K562 (cell line): Measurements from ENCODE around the gene RPP21. TPM values are rescaled to one million over a fixed set of nuclear protein-coding genes. Genes with fewer than 3 reads are reported as not detected.
A peak's percentile ranks its signal among the peaks of the same experiment; 100 is the strongest.

Experiments used
- CHD1 ChIP-seq: fragments of 200-600 bp; sonication (generic); IDR thresholded peaks from one replicate; pipeline ENCODE4 v1.6.1; 2012; ENCODE audit warnings: mild to moderate bottlenecking, moderate library complexity, low read length, inconsistent platforms
- DLX4 ChIP-seq: fragments of 250-450 bp; sonication (Bioruptor Pico); IDR thresholded peaks from 2 replicates; pipeline ENCODE4 v1.6.1; 2021; ENCODE audit warnings: mild to moderate bottlenecking
- E2F5 ChIP-seq: sonication (generic); formaldehyde crosslinking; IDR thresholded peaks from 2 replicates; pipeline ENCODE4 v1.8.0; 2022; ENCODE audit warnings: mild to moderate bottlenecking, missing genetic modification reagents
- HSF4 ChIP-seq: fragments of 250-450 bp; sonication (Bioruptor Pico); IDR thresholded peaks from 2 replicates; pipeline ENCODE4 v2.1.2; 2022; ENCODE audit warnings: mild to moderate bottlenecking, moderate library complexity, borderline replicate concordance
- LARP7 ChIP-seq: fragments of 450-650 bp; IDR thresholded peaks from 2 replicates; pipeline ENCODE4 v1.6.1; 2016
- MAFF ChIP-seq: IDR thresholded peaks from 2 replicates; pipeline ENCODE4 v1.6.1; 2012; ENCODE audit warnings: low read length, improper control_type of control experiment
- MBD2 ChIP-seq: sonication (generic); IDR thresholded peaks from 2 replicates; pipeline ENCODE4 v1.6.1; 2016; ENCODE audit warnings: low read depth, borderline replicate concordance
- MCM5 ChIP-seq: fragments of 450-650 bp; IDR thresholded peaks from 2 replicates; pipeline ENCODE4 v1.6.1; 2016; ENCODE audit warnings: low read depth
- MYC ChIP-seq, 2 experiments: fragments of 250-450 bp in 1 of 2; sonication (Bioruptor Pico) in 1 of 2; IDR thresholded peaks; 2 replicates each; pipeline versions ENCODE4 v1.5.1 to v1.6.1; 2012 to 2021; ENCODE audit warnings: low read depth in 2 of 2, borderline replicate concordance in 1 of 2, improper control_type of control experiment in 1 of 2, low read length in 1 of 2, mild to moderate bottlenecking in 1 of 2, moderate library complexity in 1 of 2
- NR2F6 ChIP-seq: fragments of 450-650 bp; formaldehyde crosslinking; IDR thresholded peaks from 2 replicates; pipeline ENCODE4 v1.4.0; 2020; ENCODE audit warnings: mild to moderate bottlenecking
- PML ChIP-seq: IDR thresholded peaks from 2 replicates; pipeline ENCODE4 v1.6.1; 2012; ENCODE audit warnings: low read length, inconsistent platforms
- SAFB ChIP-seq: fragments of 200-400 bp; formaldehyde crosslinking; IDR thresholded peaks from 2 replicates; pipeline ENCODE4 v1.6.1; 2017; ENCODE audit warnings: low read depth, low read length, borderline replicate concordance
- SIN3B ChIP-seq: fragments of 450-650 bp; IDR thresholded peaks from 2 replicates; pipeline ENCODE4 v1.6.1; 2017; ENCODE audit warnings: low read depth, mild to moderate bottlenecking, moderate library complexity
- SRF ChIP-seq, 2 experiments: fragments of 250-450, 450-650 bp in 1 of 2; sonication (Bioruptor Pico) in 1 of 2; sonication (generic) in 1 of 2; formaldehyde crosslinking; IDR thresholded peaks; 2 replicates each; pipeline versions ENCODE4 v1.5.0 to v1.5.1; 2020 to 2022; ENCODE audit warnings: mild to moderate bottlenecking in 1 of 2, missing genetic modification reagents in 1 of 2
- ZBTB11 ChIP-seq, 3 experiments: fragments of 200-800 bp in 1 of 3; fragments of 250-450 bp in 1 of 3; fragments of 450-650 bp in 1 of 3; sonication (Bioruptor Pico) in 1 of 3; sonication (Bioruptor generic) in 1 of 3; formaldehyde crosslinking in 1 of 3; IDR thresholded peaks; 2 replicates each; pipeline versions ENCODE4 v1.6.1 to v1.8.0; 2016 to 2022; ENCODE audit warnings: mild to moderate bottlenecking in 2 of 3, missing genetic modification characterization in 2 of 3, missing compliant biosample characterization in 1 of 3, moderate library complexity in 1 of 3
- ZNF395 ChIP-seq: fragments of 200-800 bp; sonication (Bioruptor generic); IDR thresholded peaks from 2 replicates; pipeline ENCODE4 v1.6.1; 2017; ENCODE audit warnings: missing genetic modification characterization, missing compliant biosample characterization
- ZNF449 ChIP-seq: fragments of 250-450 bp; sonication (Bioruptor Pico); IDR thresholded peaks from 2 replicates; pipeline ENCODE4 v1.8.0; 2022; ENCODE audit warnings: moderate library complexity, mild to moderate bottlenecking, inconsistent platforms
- ZNF766 ChIP-seq: fragments of 200-800 bp; sonication (Bioruptor generic); conservative IDR thresholded peaks from 2 replicates; pipeline ENCODE4 v1.6.1; 2016; ENCODE audit warnings: missing genetic modification characterization, missing compliant biosample characterization
- polyA plus RNA-seq, 8 experiments: library from polyadenylated mRNA; depleted of rRNA in 4 of 8; stranded (reverse) in 5 of 8; unstranded in 3 of 8; fragments of >200 nt; fragmentation: Nextera tagmentation in 2 of 8; fragmentation: Illumina TruSeq in 1 of 8; extraction: Ambion mirVana in 2 of 8; extraction: Trizol in 1 of 8; gene quantifications; 2 replicates each; pipeline versions ENCODE4 v1.2.1 to v1.2.3, GENCODE V29; 2011 to 2014; ENCODE audit warnings: inconsistent platforms in 1 of 8, missing spikeins in 1 of 8
- total RNA-seq, 7 experiments: library from RNA; depleted of rRNA in 6 of 7; stranded (reverse); fragments of >200 nt in 6 of 7; fragmentation: Illumina TruSeq in 2 of 7; extraction: Trizol in 2 of 7; gene quantifications; 2 replicates each; pipeline versions ENCODE4 v1.2.1 to v1.2.3, GENCODE V29; 2011 to 2021; ENCODE audit warnings: low replicate concordance in 1 of 7

RPP21 gene
- total and polyA plus RNA-seq, 9 of the 15 experiments (the other 6 are each of a cell fraction or from before 2014, with no cell fraction given): 62.1 to 362 (median 166) TPM

- TF ChIP-seq CHD1: no peak
- peak in 1 of 3 experiments; percentile 69; a peak in 1 of 6 replicates for TF ChIP-seq ZBTB11 (CRISPR knock-in tag; IDR thresholded peaks at IDR 0.05)
- peak; percentile 84 for TF ChIP-seq ZNF395 (CRISPR knock-in tag)
- TF ChIP-seq SRF (CRISPR knock-in tag; IDR thresholded peaks at IDR 0.05): 0 out of 4 replicates have a peak, but pooled peaks of 1 of the 2 experiments have one; percentile 20
- peak; percentile 67 for TF ChIP-seq MYC (IDR thresholded peaks at IDR 0.05; ENCODE audit: low read depth, low read length)
- no peak for TF ChIP-seq MYC (CRISPR knock-in tag; IDR thresholded peaks at IDR 0.05; ENCODE audit: borderline replicate concordance, low read depth)
- TF ChIP-seq PML: peak; percentile 72; the same call in 1 of the 2 replicates
- no peak for TF ChIP-seq MAFF
- peak; percentile 46; the same call in 1 of the 2 replicates for TF ChIP-seq SIN3B
- no peak for TF ChIP-seq ZNF449 (CRISPR knock-in tag)
- TF ChIP-seq DLX4 (CRISPR knock-in tag): no peak
- TF ChIP-seq MBD2: peak; percentile 79
- TF ChIP-seq LARP7: peak; percentile 36; the same call in 1 of the 2 replicates
- no peak for TF ChIP-seq NR2F6 (CRISPR knock-in tag)
- no peak for TF ChIP-seq MCM5
- no peak for TF ChIP-seq HSF4 (CRISPR knock-in tag)
- TF ChIP-seq E2F5 (CRISPR knock-in tag): peak; percentile 69; the same call in 1 of the 2 replicates
- TF ChIP-seq SAFB: no peak
- TF ChIP-seq ZNF766 (CRISPR knock-in tag): 0 out of 2 replicates have a peak, but pooled peaks have one; percentile 6
These were observed at the start of gene RPP21 (continued) for GRCh38 chr6:30344868-30345671.
